GM12872 (cell line): ENCODE measurements around the gene UBALD1.

Source experiments
- CTCF ChIP-seq: IDR thresholded peaks from 3 replicates; pipeline ENCODE4 v1.5.1; 2011; ENCODE audit warnings: low read depth, mild to moderate bottlenecking, low read length, moderate library complexity; ENCODE audit not compliant: insufficient read depth

The UBALD1 gene

GRCh38 chr16:4606354-4606753 lies 8.3 kb downstream of the UBALD1 start:
- no peak for TF ChIP-seq CTCF

GRCh38 chr16:4604401-4604800 lies 10.3 kb downstream of the UBALD1 start:
- no peak for TF ChIP-seq CTCF

GRCh38 chr16:4603624-4604170 lies 11.0 kb downstream of the UBALD1 start:
- TF ChIP-seq CTCF: no peak

- no peak for TF ChIP-seq CTCF
Measured at GRCh38 chr16:4602331-4602730, 12.4 kb downstream of the UBALD1 start.

- TF ChIP-seq CTCF: no peak
Measured at GRCh38 chr16:4601864-4602186, 12.9 kb downstream of the UBALD1 start.

GRCh38 chr16:4601036-4601863 lies 13.4 kb downstream of the UBALD1 start:
- TF ChIP-seq CTCF: no peak

- TF ChIP-seq CTCF: no peak
Measured at GRCh38 chr16:4599545-4599944, 15.1 kb downstream of the UBALD1 start.
